Esophagus mucosa (tissue), 1 donor: ENCODE data around the gene RAB6B. TPM values are rescaled to one million over a fixed set of nuclear protein-coding genes. Genes with fewer than 3 reads are reported as not detected.

ENCODE experiments used
- ATAC-seq: fragments of 200-7000 bp; cut with Tn5 transposase; one replicate; pipeline ENCODE4 v1.9.1; 2020
- total RNA-seq: library from RNA; stranded (reverse); gene quantifications from one replicate; pipeline ENCODE4 v1.2.4, GENCODE V29; 2023
- donor health status: DM: yes; HTN: yes; CAD: no.

RAB6B gene
- total RNA-seq, 1 donor from 2014 or later = 3.3 TPM

DNA sequence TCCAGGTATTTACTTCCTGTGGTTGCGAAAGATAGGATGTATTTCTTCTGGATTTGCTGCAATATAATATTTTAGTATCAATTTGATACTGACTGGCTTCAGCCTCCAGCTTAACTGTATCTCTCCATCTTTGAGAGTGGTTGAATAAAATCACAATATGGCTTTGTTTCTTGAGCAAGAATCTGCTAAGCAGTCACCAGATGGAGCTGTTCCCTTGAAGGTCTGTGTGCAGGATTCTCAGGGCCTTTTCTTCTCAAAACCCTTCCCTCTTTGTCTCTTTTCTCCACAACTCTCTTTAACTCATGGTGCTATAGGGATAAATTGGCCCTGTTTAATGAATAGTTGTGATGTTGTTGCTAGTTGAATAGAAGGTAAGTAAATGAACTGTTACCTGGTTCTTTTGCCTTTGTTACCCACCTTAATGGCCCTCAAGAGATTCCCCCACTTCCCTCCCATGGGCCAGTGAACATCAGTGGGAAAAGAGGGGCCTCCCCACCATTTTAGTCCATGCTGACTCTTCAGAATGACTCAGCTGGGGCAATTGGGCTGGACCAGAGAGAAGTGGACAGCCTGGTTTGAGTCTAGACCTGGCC is 34.8 kb upstream of the RAB6B start:
- peak; percentile 42 for ATAC-seq

DNA sequence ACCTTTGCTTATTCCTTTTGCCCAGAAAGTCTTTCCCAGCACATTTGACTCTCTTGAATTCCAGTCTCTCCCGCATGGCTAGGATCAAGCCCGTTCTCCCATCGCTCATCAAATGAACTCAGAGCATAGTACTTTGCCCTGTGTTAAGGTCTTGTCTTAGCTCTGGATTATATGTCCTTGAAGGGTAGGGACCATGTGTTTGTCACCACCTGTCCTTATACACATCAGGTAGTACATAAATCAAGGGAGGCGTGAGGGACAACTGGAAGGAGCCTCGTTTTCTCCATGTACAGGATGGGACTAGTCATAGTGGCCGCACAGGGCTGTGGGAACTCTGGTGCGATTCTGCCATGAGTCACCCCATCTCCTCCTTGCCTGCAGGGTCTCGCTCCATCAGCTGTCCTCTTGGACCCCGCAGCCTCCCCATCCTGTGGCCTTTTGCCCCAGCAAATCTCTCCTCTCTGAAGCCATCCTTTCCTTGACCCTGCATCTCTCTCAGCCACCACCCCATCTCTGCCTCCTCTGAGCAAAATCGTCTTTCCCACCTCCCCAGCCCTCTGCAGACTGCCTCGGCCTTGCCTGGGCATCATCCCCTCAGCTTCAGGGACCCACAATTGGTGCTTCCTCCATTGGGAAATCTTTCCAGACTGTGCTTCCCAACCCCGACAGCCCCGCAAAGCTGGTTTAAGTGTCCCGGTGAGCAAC is 33.4 kb upstream of the RAB6B start:
- no peak for ATAC-seq

DNA sequence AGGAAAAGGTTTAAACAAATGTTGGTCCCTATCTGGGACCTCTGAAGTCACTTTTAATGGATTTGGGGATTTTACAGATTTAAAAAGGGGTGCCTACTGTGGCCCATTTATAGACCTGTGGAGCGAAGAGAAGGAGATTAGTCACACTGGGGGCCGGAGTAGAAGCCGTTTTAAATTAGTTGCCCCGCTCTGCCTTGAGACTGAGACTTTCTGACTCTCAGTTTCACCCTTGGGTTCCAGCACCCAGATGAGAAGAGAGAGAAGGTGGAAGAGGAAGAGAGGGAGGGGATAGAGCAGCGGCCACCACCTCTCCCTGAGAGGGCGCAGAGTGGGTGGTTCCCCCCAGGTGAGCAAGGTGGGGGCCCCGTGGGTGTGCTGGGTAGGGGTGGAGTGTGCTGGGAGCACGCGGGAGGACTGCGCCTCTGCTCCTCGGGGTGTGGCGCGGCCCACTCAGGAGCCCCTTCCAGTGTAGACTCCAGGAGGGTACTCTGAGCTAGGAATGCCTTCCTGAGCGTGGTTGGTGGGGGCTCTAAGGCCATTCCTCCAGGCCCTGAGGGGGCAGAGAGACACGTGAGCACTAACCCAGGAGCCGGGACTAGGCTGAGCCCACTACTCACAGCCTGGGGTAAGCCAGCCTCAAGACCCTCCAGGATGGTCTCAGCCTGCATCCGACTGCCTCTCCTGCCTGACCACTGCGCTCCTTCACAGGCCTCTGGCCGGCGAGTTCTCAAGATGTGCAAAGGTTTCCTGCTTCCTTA is 32.6 kb upstream of the RAB6B start:
- no peak for ATAC-seq

DNA sequence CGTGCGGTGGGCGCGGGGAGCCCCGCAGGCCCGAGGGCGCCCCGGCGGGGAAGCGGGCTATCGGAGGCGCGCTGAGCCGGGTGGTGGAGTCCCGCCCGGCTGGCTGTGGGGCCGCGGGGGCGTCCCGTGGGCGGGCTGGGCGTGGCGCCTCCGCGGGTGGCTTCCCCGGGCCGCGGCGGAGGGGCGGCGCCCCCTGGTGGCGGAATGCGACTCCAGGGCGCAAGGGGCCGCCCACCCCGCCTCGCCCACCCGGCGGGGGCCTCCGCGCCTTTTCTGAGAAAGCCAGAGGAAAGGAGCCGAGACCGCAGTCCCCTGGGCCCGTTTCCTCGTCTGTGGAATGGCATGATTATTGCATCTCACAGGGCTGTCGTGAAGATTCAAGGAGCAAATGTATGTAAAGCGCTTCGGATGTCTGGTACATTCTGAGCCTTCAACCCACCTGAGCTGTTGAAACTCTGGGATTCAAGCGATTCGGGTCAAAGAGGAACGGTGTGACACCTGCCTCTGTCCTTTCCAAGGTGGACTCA is 31.9 kb upstream of the RAB6B start:
- peak; percentile 65 for ATAC-seq

DNA sequence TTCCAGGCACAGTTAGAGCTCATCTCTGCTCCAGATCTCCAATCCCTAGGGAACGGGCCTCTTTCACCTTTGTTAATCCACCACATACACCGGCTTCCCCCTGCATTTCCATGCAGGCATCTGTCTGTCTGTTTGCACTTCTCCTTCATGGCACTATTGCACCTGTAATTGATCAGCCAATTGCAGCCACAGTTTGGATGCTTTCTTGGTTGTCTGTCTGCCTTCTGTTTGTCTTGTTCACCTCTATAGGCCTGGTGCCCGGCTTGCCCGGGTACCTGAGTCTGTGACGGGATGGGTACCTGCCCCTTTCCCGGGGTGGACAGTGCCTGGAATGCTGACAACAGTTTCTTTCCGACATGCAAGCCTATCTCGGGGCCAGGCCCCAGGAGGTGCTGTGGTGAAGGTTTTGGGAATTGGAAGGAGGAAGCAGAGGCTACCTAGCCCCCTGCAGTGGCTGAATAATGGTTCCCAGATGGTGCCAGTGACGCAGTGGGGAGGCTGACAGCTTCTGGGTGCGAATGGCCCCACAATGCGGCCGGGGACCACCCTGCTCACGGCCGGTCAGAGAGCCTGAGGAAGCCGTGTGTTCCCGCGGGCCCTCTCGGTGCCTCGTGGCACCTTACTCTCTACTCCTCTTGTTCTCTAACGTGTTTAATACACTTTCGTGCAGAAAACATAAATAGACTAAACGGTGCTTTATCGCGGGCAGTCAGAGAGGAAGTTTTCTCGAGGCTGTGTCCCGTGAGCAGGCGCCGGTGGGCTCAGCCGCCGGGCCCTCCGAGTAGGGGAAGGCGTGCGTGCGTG is 31.3 kb upstream of the RAB6B start:
- ATAC-seq = peak; percentile 4

DNA sequence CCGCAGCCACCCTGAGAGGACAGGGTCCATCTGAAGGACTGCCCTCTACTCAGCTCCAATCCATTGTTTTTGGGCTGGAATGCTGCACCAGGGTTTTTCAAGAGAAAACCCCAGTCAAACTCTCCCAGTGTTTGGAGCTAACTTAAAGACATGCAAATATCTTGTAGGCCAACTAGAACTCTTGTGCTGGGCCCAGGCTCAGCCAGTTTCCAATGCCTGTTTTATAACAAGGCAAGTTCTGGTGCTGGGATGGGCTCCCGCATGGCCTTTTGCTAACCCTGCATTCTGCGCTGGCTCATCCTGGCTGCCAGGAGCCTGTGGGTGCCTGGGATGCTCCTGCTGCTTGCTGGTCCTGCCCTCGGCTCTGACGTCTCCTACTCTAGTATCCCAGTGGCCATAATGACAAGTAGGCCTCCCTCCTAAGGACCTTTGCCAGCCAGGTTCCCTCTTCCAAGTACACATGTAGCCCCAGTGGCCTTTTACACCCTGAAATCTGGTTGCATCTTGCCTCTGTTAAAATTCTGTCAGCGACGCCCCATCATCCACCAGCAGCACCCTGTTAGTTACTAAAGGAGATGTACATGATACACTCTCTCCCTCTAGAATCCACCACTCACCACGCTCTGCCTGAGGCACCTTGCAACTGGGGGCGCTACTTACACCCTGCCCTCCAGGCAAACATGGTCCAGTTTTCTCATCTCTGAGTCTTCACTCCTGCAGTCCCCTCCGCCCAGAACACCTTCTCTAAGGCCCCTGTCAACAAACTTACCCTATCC is 30.5 kb upstream of the RAB6B start:
- ATAC-seq = no peak

DNA sequence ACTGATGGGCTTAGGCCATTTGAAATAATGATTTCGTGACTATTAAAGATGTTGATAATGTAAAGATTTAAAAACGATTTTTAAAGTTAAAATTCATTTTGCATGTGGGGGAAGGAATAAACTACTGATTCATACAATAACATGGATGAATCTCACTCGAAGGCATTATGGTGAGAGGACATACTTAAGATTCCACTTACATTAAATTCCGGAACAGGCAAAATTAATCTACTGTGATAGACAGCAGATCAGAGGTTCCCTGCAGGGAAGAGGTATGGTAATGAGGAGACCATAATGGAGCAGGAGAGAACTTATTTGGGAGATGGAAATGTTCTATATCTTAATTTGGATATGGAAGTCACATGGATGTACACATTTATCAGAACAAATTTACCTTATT is 28.4 kb upstream of the RAB6B start:
- ATAC-seq = no peak

DNA sequence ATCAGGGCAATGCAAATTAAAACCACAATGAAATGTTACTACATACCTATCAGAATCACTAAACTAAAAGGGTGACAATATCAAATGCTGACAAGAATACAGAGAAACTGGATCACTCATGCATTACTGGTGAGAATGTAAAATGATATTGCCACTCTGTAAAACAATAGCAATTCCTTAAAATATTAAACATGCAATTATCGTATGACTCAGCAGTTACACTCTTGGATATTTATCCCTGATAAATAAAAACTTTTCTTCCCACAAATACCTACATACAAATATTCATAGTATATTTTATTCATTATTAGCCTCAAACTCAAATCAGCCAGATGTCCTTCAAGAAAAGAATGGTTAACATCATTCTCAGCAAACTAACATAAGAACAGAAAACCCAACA is 25.9 kb upstream of the RAB6B start:
- no peak for ATAC-seq

DNA sequence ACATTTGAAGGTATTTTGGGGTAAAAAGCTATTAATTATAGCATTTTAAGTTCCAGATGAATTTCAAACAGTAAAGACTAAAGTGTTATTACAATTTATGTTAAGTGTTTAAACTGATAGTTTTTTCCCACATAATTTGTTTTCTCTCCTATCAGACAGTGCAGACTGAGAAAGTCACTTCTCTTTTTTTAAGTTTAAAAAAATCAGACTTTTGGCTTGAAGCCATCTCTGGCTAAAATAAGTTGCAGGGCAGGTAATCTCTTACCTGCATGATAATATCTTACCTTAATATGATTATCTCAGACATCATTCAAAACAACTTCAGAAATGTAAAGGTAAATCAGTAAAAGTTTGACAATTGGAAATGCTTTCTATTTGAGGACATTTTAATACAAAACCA is 21.5 kb upstream of the RAB6B start:
- no peak for ATAC-seq

DNA sequence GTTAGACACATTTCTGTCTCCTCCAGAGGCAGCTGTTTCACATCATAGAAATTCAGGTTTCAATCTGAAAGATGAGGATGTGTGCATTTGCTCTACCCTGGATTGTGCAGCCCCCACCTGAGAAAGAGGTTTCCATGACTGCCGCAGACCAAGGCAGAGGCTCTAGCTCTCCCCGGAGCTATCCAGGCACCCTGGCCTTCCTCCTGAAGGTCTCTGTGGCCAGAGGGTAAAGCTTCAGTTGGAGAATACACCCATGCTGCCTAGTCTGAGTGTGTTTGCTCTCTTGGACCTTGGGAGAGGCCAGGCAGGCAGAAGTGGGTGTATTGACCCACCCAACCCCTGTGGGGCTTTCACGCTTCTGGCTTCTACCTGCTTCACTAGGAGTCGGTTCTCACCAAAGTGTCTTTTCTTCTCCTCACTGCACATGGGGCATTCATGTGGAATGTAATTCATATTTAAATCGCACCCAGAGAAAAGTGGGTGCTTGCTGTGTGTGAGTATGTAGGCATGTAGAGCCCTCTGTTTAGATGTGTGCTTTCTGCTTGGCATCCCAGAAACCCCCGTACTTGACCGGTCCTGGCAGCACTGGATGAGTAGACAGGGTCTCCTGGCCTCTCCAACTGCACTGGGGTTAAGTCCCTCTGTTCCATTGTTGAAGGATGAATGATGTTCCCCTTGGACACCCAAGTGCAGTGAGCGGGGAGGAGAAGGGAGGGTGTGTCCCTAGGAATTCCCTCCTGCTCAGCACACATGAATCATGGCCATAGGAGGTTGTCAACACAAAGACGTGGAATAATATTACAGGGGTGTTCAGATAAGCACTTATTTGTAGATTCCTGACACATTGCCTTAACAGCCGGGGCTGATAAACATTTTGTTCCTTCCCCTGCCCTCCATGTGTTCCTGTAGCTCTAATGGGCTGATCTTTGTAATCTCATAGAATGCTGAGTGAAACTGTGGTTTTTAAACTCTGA is 20.3 kb upstream of the RAB6B start:
- ATAC-seq = no peak

DNA sequence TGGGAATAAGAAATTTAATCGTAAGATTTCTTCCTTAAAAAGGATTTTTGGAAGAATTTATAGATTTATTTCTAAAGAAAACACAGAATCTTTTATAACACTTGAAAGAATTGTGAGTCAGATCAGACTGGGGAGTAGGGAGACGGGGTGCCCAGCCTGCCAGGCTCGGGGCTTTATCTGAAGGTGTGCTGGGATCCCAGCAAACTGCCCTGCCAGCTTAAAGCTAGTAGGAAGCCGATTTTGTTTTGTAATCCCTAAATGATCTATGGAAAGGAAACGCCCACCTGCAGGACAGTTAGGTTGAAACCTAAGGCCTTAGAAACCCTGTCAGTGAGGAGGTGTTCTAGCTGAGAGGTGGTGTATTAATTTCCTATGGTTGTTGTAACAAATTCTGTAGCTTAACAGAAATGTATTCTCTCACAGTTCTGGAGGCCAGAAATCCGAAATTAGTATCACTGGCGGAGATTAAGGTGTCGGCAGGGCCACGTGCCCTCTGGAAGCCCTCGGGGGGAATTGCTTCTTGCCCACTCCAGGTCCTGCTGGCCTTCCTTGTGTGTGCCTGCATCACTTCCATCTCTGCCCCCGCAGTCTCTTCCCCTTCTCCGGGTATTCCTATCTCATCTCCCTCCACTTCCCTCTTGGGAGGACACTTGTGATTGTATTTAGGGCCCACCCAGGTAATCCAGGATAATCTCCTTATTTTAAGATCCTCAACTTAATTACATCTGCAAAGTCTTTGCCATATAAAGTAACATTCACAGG is 19.3 kb upstream of the RAB6B start:
- no peak for ATAC-seq

DNA sequence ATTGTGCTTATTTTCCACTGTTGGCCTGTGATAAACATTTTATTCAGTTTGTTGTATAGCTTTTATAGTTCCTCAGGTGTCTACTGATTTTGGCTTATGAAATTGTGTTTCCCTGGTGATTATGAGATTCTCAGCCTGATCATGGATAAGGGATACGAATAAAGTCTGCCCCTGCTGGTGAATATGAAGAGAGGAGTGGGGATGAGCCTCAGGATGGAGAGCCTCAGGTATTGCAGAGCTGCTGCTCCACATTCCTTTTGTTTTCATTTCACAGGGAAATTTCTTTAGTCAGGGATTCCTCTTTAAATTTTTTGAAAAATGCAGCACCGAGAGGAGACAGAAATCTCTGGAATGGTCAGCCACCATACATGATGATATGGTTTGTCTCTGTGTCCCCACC is 14.7 kb upstream of the RAB6B start:
- ATAC-seq = no peak

DNA sequence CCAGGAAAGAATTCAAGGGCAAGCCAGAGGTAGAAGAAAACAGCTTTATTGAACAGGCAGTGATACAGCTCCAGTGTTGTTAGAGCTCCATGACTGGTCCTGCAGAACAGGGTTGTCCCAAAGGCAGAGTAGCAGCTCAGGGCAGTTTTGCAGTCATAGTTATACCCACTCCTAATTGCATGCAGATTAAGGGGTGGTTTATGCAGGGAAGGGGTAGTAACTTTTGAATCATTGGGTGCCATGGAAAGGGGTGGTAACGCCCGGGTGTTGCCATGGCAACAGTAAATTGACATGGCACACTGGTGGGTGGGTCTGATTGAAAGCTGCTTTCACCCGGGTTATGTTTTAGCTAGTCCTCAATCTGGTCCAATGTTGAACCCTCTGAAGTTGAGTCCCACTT is 9.7 kb upstream of the RAB6B start:
- no peak for ATAC-seq

DNA sequence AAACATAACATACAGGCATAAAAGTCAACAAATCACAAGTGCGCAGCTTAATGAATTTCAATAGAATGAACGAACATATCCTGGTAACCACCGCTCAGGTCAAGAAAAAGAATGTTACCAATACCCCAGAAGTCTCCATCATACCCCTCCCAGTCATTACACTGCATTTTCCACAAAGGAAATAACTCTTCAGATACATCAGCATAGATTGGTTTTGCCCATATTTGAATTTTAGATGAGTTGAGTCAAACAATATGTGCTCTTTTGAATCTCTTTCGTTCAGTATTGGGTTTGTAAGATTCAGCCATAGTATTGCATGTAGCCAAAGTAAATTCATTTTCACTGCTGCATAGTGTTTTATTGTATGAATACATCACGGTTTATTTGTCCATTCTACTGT is 6.2 kb upstream of the RAB6B start:
- no peak for ATAC-seq

DNA sequence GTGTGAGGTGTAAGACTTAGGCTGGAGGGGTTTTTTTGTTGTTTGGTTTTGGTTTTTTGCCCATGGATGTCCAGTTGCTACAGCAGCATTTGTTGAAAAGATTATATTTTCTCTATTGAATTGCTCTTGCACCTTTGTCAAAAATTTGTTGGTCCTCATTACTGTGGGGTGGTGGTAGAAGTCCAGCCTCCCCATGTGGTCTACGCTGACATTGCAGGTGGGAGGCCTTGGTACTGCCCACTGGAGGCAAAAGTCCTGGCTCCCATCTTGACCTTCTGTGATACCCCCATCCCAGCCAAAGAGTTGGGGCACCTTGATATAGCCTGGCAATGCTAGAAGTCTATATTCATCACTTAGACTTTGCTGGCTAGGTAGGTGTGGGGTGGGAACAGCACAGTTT is 5.4 kb upstream of the RAB6B start:
- no peak for ATAC-seq

DNA sequence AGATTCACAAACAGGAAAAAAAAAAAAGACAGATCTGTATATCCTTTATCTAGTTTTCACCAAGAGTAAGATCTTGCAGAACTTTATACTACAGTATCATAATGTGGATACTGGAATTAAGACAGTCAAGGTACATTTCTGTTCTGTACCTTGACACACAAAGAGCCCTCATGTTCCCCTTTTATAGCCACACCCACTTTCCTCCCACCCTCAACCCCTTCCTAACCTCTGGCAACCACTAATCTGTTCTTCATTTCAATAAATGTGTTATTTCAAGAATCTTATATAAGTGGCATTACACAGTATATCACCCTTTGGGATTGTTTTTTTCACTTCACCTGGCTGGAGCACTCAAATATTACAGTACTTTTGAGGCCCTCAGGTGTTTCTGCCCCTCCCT is 3.6 kb upstream of the RAB6B start:
- ATAC-seq = no peak

DNA sequence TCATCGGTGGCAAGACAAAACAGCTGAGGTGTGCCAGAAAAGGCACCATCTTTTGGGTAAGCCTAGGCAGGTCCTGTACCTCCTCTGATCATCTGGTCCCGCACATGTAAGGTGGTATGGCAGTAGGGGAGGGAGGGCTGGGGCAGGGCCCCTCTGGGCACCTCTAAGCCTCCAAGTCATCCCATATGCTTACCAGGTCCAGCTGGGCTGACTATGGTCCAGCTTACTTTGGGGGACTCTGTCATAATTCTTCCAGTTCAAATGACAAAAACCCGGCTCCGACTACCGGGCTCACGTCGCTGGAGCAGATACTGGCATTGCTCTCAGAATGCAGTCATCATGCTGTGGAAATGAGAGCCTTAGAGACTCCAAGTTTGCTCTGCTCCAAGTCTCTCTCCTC is 1.9 kb upstream of the RAB6B start:
- ATAC-seq = no peak

DNA sequence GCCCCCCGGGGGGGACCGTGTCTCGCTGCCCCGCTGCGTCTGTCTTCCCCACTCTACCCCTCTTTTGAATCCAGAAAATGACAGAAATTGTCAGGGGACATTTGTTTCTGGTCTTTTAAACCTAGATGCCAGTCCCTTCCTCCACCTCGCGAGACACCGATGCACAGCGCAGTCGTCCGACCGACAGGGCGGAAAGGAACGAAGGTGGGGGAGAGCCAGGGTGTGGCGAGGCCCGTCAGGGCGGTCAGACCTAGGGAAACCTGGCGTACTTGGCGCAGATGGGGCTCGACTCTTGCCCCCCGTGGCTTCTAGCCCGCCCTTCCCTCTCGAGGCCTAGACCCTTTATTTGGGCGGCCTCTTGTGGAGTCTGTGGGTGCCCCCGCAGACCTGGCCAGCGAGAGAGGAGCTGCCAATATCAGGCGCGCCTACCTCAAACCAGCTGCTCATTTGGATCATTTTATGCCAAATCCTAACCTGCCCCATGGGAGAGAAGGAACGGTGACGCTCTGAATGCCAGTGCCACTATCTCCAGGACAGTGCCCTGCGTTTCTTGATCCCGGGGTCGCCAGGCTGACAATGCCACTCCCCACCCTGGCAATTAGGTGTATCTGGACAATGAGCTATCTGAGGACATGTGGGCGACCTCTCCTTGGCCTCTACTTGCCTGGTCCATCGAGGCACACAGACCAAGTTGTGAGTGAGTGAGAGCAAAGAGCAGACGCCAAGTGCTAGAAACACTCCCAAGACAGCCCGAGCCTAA is 500 bp upstream of the RAB6B start:
- ATAC-seq = peak; percentile 43
